NCI-H1436 (cell line): ENCODE data around the gene GDI1.
A peak's percentile ranks its signal among the peaks of the same experiment; 100 is the strongest.

ENCODE experiments used
- DNase-seq: peaks from one replicate; lab custom pipeline; 2025; lab: John Stamatoyannopoulos, UW

Gene GDI1

GRCh38 chrX:154408659-154409221 is 28.2 kb upstream of the GDI1 start:
- DNase-seq = no peak

- no peak for DNase-seq
Observed at GRCh38 chrX:154409222-154409871, 27.6 kb upstream of the GDI1 start, which contains the start of gene DNASE1L1. TSS of gene DNASE1L1 (minus strand) at chrX:154409254. CDS start at chrX:154405568, 3,686 bp downstream.

- DNase-seq = peak; percentile 75
Observed at GRCh38 chrX:154411981-154412340, 25.0 kb upstream of the GDI1 start.

DNA sequence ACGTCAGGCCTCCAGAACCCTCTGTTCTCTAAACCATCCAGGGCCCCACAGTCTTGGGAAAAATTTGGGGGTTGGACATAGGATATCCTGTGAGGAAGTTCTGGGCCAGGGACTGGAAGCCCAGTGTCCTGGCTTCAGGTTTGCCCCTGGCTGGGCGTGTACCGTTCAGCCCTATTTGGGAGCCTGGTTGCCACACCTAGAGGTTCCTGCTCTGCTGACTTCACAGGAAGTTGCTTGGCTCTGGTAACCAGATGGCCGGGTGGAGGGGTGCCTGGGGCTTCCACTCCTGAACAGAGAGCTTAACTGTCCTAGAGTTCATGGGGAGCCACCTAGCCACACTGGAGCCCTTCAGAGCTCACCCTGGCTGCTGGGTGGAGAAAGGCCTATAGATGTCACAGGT is 24.5 kb upstream of the GDI1 start:
- no peak for DNase-seq

DNA sequence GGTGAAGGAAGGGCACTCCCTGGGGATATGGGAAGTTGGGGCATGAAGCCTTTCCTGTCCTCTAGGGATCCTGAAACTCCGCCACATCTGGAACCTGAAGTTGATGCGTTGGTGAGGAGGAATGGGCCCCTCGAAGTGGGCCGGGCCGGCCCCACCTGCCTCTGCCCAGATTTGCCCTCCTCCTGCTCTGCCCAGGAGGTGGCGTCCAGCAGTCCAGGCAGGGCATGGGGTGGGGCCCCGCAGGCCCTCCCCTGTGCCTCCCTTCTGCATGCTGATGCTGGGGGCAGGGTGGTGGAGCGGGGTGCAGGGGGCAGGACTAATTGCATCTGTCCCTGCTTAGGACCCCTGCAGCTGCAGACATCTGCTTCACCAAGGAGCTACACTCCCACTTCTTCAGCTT is 23.8 kb upstream of the GDI1 start:
- no peak for DNase-seq

- no peak for DNase-seq
Observed at GRCh38 chrX:154417157-154417556, 19.8 kb upstream of the GDI1 start.

DNA sequence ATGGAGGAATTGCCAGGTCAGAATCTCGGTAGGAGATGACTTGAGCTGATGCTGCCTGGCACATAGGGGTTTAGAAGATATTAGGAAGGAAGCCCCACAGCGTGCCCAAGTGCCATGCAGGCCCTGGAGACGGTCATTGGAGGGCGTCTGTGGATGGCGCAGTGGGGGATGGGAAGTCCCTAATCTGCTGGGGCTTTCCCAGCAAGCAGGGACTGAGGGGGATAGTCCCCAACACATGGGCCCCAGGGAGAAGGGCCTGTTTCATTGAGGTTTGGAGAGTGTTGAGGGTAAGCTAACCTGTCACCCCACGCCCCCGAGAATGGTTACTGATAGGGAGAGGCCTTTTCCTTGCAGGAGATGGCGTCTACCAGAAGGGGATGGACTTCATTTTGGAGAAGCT is 17.8 kb upstream of the GDI1 start:
- DNase-seq = no peak

DNA sequence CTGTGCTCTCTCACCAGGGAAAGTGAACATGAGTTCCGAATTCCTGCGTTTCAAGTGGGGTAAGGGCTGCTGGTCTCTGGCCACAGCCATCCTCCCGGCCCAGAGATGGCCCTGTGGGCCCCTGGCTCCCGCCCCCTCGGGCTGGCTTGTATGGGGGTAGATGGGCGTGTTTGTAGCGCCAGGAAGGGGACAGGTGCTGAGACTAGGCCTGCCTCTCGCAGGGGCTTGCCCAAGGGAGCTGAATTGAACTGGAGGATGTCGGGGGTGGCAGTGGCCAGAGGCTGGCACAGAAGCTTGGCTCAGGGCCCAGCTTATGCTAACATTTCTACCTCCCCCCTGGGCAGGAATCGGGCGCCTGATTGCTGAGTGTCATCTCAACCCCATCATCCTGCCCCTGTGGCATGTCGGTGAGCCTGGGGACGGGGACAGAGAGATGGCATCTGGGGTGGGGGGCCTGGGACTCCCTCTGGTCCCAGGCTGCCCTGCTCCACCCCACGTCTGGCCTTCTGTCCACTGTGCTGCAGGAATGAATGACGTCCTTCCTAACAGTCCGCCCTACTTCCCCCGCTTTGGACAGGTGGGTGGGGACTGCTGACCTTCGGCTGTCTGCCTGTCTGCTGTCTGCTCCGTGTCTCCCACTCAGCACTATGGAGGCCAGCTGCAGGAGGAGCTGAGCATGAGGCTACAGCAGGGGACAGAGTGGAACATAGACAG is 17.1 kb upstream of the GDI1 start:
- DNase-seq = no peak

DNA sequence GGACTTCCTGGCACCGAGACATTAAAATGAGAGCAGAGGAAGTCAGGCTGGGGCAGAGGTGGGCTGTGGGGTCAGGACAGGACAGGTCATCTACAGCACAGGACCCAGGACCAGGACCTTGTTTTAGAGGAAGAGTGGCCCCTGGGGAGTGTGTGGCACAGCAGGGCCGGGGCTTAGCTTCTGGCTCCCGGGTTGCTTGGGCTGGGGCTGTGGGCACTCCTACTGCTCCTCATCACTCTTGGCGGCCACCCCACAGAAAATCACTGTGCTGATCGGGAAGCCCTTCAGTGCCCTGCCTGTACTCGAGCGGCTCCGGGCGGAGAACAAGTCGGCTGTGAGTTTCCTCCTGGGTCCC is 16.6 kb upstream of the GDI1 start:
- no peak for DNase-seq

DNA sequence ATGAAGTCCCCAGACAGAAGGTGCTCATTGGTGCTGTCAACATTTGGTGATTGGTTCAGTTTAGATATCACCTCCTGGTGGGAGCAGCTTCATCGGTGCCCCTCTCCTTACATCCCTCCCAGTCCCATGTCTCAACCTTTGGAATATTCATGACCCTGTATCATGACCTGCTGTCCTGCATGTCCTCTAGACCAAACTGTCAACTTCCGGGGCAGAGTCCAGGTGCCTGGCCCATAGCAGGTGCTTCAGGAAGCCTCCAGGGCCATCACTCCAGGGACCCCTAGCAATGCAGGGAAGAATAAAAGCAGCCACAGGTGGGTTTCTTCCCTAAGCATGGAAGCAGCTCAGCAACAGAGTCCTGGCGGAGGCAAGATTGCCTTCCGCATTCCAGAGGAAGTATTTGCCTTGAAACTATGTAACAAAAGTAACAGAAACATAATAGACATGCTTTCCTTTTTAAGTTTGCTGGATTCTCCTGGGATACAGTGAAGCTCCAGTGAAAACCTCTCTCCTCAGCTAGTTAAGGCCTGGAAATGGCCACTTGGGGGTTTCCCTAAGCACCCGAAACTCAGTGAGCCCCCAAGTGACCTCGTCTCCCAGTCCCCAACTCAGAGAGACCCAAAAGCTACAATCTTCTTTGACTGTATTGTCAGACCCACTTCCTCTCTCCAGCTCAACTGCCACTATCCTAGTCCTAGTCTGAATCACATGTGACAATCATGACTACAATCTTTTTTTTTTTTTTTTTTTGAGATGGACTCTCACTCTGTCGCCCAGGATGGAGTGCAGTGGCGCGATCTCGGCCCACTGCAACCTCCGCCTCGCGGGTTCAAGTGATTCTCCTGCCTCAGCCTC is 9.8 kb upstream of the GDI1 start:
- DNase-seq = no peak

- peak; percentile 95 for DNase-seq
Observed at GRCh38 chrX:154428176-154429171, 8.5 kb upstream of the GDI1 start, which contains the start of gene ATP6AP1. TSS of gene ATP6AP1 (plus strand) at chrX:154428677. CDS start at chrX:154428693, 16 bp downstream.

DNA sequence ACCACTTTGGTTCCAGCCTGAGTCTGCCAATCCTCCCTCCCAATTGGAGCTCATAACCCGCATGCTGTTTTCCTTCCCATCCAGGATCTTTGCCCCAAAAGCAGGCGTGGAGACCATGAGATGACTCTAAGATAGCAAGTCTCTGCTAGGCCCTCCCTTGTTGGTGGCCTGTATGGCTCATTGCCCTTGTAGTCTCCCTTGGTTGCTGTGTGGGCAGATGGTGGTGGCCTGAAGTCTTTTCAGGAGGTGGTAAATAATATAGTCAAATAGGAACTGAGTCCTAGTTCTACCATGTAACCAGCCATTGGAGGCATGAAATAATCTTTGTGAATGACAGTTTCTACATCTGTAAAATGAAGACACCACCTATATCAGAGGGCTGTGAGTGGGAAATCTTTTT is 7.2 kb upstream of the GDI1 start:
- no peak for DNase-seq

- DNase-seq = no peak
Observed at GRCh38 chrX:154430479-154430878, 6.5 kb upstream of the GDI1 start.

DNA sequence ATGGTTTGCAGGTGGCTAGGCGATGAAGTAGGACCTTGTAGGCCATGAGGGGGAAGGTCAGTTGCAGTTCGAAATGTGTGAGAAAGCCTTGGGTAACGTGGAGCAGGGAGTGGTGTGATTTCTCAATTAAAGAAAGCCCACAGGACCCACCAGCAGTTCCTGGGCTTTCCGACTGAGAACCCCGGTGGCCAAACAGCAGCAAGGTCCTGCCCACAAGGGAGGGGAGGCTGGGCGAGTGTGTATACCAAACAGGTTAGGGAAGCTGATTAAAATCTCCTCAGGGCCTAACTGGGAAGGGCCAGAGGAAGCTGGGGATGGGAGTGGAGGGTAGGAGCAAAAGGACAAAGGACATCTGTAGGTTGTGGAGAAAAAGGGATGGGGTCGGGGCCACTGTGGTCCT is 6.0 kb upstream of the GDI1 start:
- no peak for DNase-seq

- DNase-seq = no peak
Observed at GRCh38 chrX:154431341-154431740, 5.6 kb upstream of the GDI1 start.

GRCh38 chrX:154432210-154432609 is 4.7 kb upstream of the GDI1 start:
- no peak for DNase-seq

GRCh38 chrX:154433605-154434004 is 3.3 kb upstream of the GDI1 start:
- DNase-seq = no peak

DNA sequence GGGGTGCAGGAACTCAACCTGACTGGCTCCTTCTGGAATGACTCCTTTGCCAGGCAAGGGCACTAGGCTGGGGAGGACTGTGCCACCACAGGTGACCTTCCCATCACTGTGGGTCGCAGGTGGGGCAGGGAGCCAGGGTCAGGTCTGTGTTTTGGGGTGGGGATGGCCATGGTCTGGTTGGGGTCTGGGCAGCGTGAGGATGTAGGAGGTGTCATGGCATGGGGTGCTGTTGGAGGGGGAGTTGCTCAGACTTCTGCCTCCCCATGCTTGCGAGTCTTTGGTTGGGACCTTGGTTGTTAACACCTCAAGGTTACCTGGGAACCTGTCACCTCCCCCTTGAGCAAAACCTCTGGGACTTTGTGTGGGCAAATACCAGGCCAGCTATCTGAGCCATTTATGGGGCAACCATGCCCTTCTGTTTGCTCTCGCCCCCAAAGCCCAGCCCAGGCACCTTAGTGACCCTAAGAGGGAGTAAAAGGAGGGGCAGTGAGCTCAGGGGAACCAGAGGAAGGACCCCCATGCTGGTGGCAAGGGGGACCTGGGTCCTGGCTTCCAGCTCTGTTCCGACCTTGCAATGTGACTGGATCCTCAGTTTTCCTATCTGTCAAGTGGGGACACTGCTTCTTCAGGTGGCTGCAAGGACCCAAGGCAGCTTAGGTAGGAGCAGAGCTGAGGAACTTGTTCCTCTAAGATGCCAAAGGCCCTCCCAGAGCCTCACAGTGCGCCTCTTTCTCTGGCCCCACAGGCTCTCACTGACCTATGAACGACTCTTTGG is 2.4 kb upstream of the GDI1 start:
- no peak for DNase-seq

DNA sequence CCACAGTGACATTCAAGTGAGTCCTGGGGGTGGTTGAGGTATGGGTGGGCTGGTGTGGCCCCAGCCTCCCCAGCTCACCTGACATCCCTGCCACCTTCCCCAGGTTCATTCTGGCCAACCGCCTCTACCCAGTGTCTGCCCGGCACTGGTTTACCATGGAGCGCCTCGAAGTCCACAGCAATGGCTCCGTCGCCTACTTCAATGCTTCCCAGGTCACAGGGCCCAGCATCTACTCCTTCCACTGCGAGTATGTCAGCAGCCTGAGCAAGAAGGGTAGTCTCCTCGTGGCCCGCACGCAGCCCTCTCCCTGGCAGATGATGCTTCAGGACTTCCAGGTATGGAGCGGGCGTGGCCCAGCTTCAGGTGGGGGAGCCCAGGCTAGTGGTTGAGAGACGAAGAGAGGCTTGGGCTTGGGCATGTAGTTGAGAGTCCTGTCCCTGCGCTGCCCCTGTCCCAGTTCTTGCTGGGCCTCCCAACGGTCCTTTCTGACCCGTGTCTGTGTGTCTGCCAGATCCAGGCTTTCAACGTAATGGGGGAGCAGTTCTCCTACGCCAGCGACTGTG is 1.7 kb upstream of the GDI1 start:
- no peak for DNase-seq

- peak; percentile 38 for DNase-seq
Observed at GRCh38 chrX:154436374-154436982, 476 bp upstream of the GDI1 start.
